Upper lobe of right lung (tissue), 1 donor: ENCODE measurements around the gene PTBP3. TPM values are rescaled to one million over a fixed set of nuclear protein-coding genes. Genes with fewer than 3 reads are reported as not detected.

ENCODE experiments used
- ATAC-seq: fragments of 200-7000 bp; cut with Tn5 transposase; one replicate; pipeline ENCODE4 v1.9.1; 2020; ENCODE audit warnings: mild to moderate bottlenecking, moderate library complexity
- DNase-seq: peaks from one replicate; pipeline ENCODE4 v3.0.0-alpha.2; 2020
- H3K27ac ChIP-seq: fragments of 200-600 bp; one replicate; pipeline ENCODE4 v1.8.0; 2022
- H3K27me3 ChIP-seq: fragments of 200-600 bp; one replicate; pipeline ENCODE4 v1.8.0; 2022; ENCODE audit warnings: mild to moderate bottlenecking
- H3K36me3 ChIP-seq: fragments of 200-600 bp; one replicate; pipeline ENCODE4 v1.8.0; 2022
- H3K4me1 ChIP-seq: fragments of 200-600 bp; one replicate; pipeline ENCODE4 v1.8.0; 2022
- H3K4me3 ChIP-seq: fragments of 200-600 bp; one replicate; pipeline ENCODE4 v1.8.0; 2022; ENCODE audit warnings: mild to moderate bottlenecking
- H3K9me3 ChIP-seq: fragments of 200-600 bp; one replicate; pipeline ENCODE4 v1.8.0; 2022
- intact Hi-C: fragments of 100-400 bp; cut with DNase I; formaldehyde crosslinking; loops from one replicate; pipeline ENCODE4 v1.11.0; 2022
- long read RNA-seq: library from polyadenylated mRNA; unstranded; transcript quantifications from one replicate; pipeline ENCODE4 v2.0.0, GENCODE V29; 2021
- total RNA-seq: library from RNA; stranded (reverse); fragmentation: NEBNext Ultra II Directional; extraction: Animal tissue kit (Norgen Biotek cat#: 25700); gene quantifications from one replicate; pipeline ENCODE4 v1.2.1, GENCODE V29; 2021
- TF ChIP-seq, protein P1 (sequence below): fragments of 200-600 bp; IDR thresholded peaks from one replicate; pipeline ENCODE4 v1.8.0; 2022; ENCODE audit warnings: antibody characterized with exemption
- donor health status: DM: no; HTN: yes; CAD: no; lungs with severe emphysema.

PTBP3 gene, protein sequence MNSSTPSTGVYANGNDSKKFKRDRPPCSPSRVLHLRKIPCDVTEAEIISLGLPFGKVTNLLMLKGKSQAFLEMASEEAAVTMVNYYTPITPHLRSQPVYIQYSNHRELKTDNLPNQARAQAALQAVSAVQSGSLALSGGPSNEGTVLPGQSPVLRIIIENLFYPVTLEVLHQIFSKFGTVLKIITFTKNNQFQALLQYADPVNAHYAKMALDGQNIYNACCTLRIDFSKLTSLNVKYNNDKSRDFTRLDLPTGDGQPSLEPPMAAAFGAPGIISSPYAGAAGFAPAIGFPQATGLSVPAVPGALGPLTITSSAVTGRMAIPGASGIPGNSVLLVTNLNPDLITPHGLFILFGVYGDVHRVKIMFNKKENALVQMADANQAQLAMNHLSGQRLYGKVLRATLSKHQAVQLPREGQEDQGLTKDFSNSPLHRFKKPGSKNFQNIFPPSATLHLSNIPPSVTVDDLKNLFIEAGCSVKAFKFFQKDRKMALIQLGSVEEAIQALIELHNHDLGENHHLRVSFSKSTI
- 77.6 TPM for total RNA-seq
- long read RNA-seq, full-length matches to known transcripts = 4 of 20 reads
- long read RNA-seq, partial matches to known transcripts = 4 of 20 reads
- long read RNA-seq, other reads (novel, unspliced or antisense) = 12 of 20 reads

DNA sequence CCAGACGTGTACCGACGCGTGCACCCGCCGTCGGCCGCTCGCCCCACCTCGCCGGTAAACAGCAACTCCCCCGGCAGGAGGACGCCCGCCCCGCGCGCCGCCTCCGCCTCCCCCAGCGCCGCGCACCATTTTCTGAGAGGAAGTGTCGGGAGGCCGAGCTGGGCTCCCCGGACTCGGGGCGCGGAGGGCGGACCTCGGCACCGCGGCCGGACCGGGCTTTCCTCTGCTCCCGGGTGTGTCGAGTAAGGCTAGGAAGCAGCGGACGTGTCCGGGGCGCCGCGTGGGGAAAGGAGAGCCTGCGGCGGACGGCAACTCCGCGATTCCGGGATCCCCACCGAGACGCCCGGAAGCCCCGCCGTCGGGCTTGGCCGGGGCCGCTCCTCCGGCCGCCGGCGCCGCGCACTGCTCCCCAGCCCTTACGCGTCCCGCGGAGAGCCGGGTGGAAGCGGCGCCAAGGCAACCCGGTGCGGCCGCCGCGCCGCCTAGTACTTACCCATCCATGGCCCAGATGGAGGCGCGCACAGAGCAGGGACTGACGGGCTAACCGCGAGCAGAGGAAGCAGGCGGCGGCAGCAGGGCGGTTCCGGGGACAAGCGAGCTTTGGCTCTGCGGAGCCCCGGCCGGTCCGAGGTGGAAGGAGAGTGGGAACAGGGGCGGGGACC lies at the start of gene PTBP3:
Gene PTBP3, minus strand, starts transcription at position 643 of the 662 bp plus-strand sequence. CDS start 35,754 bp downstream, outside the sequence.
- ATAC-seq (peak; percentile 79), DNase-seq (peak; percentile 93)
- TF ChIP-seq, protein P1, sequence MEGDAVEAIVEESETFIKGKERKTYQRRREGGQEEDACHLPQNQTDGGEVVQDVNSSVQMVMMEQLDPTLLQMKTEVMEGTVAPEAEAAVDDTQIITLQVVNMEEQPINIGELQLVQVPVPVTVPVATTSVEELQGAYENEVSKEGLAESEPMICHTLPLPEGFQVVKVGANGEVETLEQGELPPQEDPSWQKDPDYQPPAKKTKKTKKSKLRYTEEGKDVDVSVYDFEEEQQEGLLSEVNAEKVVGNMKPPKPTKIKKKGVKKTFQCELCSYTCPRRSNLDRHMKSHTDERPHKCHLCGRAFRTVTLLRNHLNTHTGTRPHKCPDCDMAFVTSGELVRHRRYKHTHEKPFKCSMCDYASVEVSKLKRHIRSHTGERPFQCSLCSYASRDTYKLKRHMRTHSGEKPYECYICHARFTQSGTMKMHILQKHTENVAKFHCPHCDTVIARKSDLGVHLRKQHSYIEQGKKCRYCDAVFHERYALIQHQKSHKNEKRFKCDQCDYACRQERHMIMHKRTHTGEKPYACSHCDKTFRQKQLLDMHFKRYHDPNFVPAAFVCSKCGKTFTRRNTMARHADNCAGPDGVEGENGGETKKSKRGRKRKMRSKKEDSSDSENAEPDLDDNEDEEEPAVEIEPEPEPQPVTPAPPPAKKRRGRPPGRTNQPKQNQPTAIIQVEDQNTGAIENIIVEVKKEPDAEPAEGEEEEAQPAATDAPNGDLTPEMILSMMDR = no peak
- intact Hi-C loops = no loop called here
- Histone ChIP-seq H3K36me3 (no peaks in the 10 kb centered on the region), H3K4me1 (peaks cover 20% of the 10 kb centered on the region), H3K9me3 (no peaks in the 10 kb centered on the region), H3K27ac (peak within 1 kb of the TSS; percentile 95), H3K27me3 (no peaks in the 10 kb centered on the region), H3K4me3 (peak within 1 kb of the TSS; percentile 84)

DNA sequence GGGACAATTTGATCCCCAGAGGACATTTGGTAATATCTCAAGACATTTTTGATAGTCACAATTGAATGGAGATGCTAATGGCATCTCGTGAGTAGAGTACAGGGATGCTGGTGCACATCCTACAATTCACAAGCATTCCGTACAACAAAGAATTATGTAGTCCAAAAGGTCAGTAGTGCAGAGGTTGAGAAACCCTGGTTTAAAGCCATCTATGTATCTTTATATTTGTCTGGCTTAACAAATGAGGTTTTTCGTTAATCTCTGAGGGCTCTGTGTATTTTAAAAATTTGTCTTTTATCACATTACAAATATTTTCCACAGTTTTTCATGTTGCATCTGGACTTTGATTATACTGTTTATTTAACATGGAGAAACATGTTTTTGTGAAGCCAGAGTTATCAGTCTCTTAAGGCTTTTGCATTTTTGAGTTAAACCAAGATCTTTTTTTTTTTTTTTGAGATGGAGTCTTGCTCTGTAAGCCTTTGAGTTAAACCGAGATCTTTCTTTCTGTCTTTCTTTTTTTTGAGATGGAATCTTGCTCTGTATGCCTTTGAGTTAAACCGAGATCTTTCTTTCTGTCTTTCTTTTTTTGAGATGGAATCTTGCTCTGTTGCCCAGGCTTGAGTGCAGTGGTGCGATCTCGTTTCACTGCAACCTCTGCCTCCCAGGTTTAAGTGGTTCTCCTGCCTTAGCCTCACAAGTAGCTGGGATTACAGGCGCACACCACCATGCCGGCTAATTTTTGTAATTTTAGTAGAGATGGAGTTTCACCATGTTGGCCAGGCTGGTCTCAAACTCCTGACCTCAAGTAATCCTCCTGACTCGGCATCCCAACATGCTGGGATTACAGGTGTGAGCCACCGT lies 49.3 kb upstream of the PTBP3 start:
- Histone ChIP-seq H3K4me1 (peaks cover 28% of the 10 kb centered on the region), H3K9me3 (no peaks in the 10 kb centered on the region), H3K4me3 (no peak overlapping the region), H3K36me3 (no peaks in the 10 kb centered on the region), H3K27ac (no peak overlapping the region), H3K27me3 (no peaks in the 10 kb centered on the region)
- DNase-seq (no peak), ATAC-seq (no peak)
- intact Hi-C loops = no loop called here
- TF ChIP-seq, protein P1 = no peak

DNA sequence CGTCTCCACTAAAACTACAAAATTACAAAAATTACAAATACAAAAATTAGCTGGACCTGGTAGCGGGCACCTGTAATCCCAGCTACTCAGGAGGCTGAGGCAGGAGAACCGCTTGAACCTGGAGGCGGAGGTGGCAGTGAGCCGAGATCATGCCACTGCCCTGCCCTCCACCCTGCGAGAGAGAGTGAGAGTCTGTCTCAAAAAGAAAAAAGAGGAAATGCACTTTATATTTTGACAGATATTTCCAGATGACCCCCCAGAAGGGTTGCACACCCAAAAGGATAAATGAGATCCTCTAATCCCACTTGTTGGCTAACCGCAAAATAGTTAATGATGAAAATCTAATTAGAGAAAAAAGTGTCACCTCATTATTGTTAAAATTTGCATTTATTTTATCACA lies 48.6 kb upstream of the PTBP3 start:
- no peak for DNase-seq
- no peaks in the 10 kb centered on the region for H3K9me3 ChIP-seq
- H3K27ac ChIP-seq = no peak overlapping the region
- TF ChIP-seq, protein P1 = no peak
- peaks cover 34% of the 10 kb centered on the region for H3K4me1 ChIP-seq
- H3K36me3 ChIP-seq = no peaks in the 10 kb centered on the region
- no peaks in the 10 kb centered on the region for H3K27me3 ChIP-seq
- intact Hi-C loops = no loop called here
- no peak overlapping the region for H3K4me3 ChIP-seq
- ATAC-seq = no peak

DNA sequence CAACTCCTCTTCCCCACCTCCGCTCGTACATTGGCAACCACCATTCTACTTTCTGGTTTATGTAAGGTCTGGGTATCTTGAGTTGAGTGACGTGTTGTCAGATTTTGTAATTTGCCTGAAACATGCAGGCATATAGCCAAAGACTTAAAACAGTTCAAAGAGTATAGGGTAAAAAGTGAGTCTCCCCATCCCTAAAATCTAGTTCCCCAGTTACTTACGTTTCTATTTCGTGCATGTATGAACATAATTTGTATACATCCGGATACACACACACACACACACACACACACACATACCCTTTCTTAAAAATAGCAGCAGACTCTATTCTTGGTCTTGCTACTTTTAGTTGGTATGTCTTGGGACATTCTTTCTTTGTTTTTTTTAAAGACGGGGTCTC lies 47.4 kb upstream of the PTBP3 start:
- intact Hi-C loops = no loop called here
- DNase-seq = no peak
- TF ChIP-seq, protein P1 = no peak
- Histone ChIP-seq H3K4me1 (peaks cover 42% of the 10 kb centered on the region), H3K9me3 (no peaks in the 10 kb centered on the region), H3K27me3 (no peaks in the 10 kb centered on the region), H3K4me3 (peak overlapping the region; percentile 93), H3K27ac (peak overlapping the region; percentile 99), H3K36me3 (no peaks in the 10 kb centered on the region)
- ATAC-seq = no peak
